HCT116 (cell line): ENCODE results near the gene DNAJB9. TPM values are rescaled to one million over a fixed set of nuclear protein-coding genes. Genes with fewer than 3 reads are reported as not detected.

Experiments
- ATAC-seq: fragments of 200-7000 bp; cut with Tn5 transposase; 2 replicates; pipeline ENCODE4 v1.9.1; 2020; ENCODE audit warnings: mild to moderate bottlenecking, moderate library complexity
- BruUV-seq: library from RNA; stranded (reverse); fragments of 400-500 nt; replicated peaks from 2 replicates; lab custom pipeline; 2021; lab: Mats Ljungman, UMichigan
- CTCF ChIA-PET: fragments of 300-600 bp; sonication (Branson Sonifier 250); formaldehyde crosslinking; loops from one replicate; lab custom pipeline; 2021; ENCODE audit warnings: antibody characterized with exemption; lab: Charles Lee
- POLR2A ChIA-PET: fragments of 300-600, 350-600 bp; sonication (Branson Sonifier 250); formaldehyde crosslinking; loops from one replicate; lab custom pipeline; 2021; ENCODE audit warnings: antibody characterized with exemption; lab: Charles Lee
- RAD21 ChIA-PET, 2 experiments: fragments of 300-600 bp; sonication (Branson Sonifier 250); formaldehyde crosslinking; loops; one replicate each; lab custom pipeline; 2023; ENCODE audit warnings: low total read pairs in 2 of 2; ENCODE audit not compliant: uncharacterized antibody in 2 of 2, unreplicated experiment in 2 of 2, low non-redundant PET in 1 of 2; lab: Charles Lee
- DNase-seq: peaks from one replicate; pipeline ENCODE4 v3.0.0-alpha.2; 2010; ENCODE audit warnings: low read depth, low spot score
- H2AFZ ChIP-seq: fragments of 200-600 bp; shearing (Covaris generic), sonication (generic); 2 replicates; pipeline ENCODE4 v1.6.1; 2017; ENCODE audit warnings: low read depth, mixed run types, mixed read lengths, antibody characterized with exemption, low read length; ENCODE audit not compliant: poor library complexity, severe bottlenecking
- H3K27ac ChIP-seq: 2 replicates; pipeline ENCODE4 v1.5.1; 2012; ENCODE audit warnings: low read depth, low read length
- H3K27me3 ChIP-seq: fragments of 200-600 bp; sonication (generic); 2 replicates; pipeline ENCODE4 v1.6.1; 2016; ENCODE audit warnings: mixed run types, low read length, mixed read lengths; ENCODE audit not compliant: insufficient read depth
- H3K36me3 ChIP-seq, 2 experiments: fragments of 200-500 bp in 1 of 2; fragments of 200-600 bp in 1 of 2; sonication (Bioruptor generic) in 1 of 2; sonication (generic) in 1 of 2; 2 replicates each; pipeline versions ENCODE4 v1.5.1 to v1.6.1; 2014 to 2016; ENCODE audit warnings: low read length in 2 of 2, inconsistent platforms in 1 of 2, mixed read lengths in 1 of 2, mixed run types in 1 of 2; ENCODE audit not compliant: insufficient read depth in 2 of 2, control insufficient read depth in 1 of 2
- H3K4me1 ChIP-seq, 2 experiments: fragments of 200-600 bp in 1 of 2; sonication (generic) in 1 of 2; 2 replicates each; pipeline versions ENCODE4 v1.5.1 to v1.6.1; 2012 to 2017; ENCODE audit warnings: low read length in 2 of 2, inconsistent platforms in 1 of 2, mild to moderate bottlenecking in 1 of 2, mixed read lengths in 1 of 2, mixed run types in 1 of 2, moderate library complexity in 1 of 2; ENCODE audit not compliant: insufficient read depth in 2 of 2, control insufficient read depth in 1 of 2
- H3K4me2 ChIP-seq: fragments of 200-600 bp; sonication (generic); 2 replicates; pipeline ENCODE4 v1.6.1; 2017; ENCODE audit warnings: mixed run types, low read length, mixed read lengths
- H3K4me3 ChIP-seq, 2 experiments: fragments of 200-600 bp in 1 of 2; sonication (generic) in 1 of 2; replicated peaks in 1 of 2; 2 replicates each; pipeline ENCODE4 v1.5.1; 2011 to 2016; ENCODE audit warnings: low read length in 2 of 2, control low read depth in 1 of 2, low read depth in 1 of 2, mild to moderate bottlenecking in 1 of 2, mixed read lengths in 1 of 2, mixed run types in 1 of 2
- H3K79me2 ChIP-seq: fragments of 200-600 bp; sonication (generic); 2 replicates; pipeline ENCODE4 v1.6.1; 2017; ENCODE audit warnings: mild to moderate bottlenecking, mixed run types, low read length, moderate library complexity, mixed read lengths; ENCODE audit not compliant: insufficient read depth
- H3K9ac ChIP-seq: fragments of 200-600 bp; sonication (generic); 2 replicates; pipeline ENCODE4 v1.6.1; 2016; ENCODE audit warnings: low read length, mixed read lengths
- H3K9me2 ChIP-seq: fragments of 200-600 bp; sonication (generic), shearing (Covaris generic); 2 replicates; pipeline ENCODE4 v1.6.1; 2017; ENCODE audit warnings: mixed run types, mild to moderate bottlenecking, moderate library complexity; ENCODE audit not compliant: insufficient read depth
- H3K9me3 ChIP-seq, 2 experiments: fragments of 200-500 bp in 1 of 2; fragments of 200-600 bp in 1 of 2; sonication (Bioruptor generic) in 1 of 2; sonication (generic) in 1 of 2; 2 replicates each; pipeline ENCODE4 v1.6.1; 2014 to 2017; ENCODE audit warnings: low read length in 2 of 2, mixed read lengths in 2 of 2, inconsistent platforms in 1 of 2, low read depth in 1 of 2, mild to moderate bottlenecking in 1 of 2, mixed run types in 1 of 2, moderate library complexity in 1 of 2; ENCODE audit not compliant: control insufficient read depth in 1 of 2, insufficient read depth in 1 of 2
- H4K20me1 ChIP-seq: fragments of 200-600 bp; sonication (generic), shearing (Covaris generic); 2 replicates; pipeline ENCODE4 v1.6.1; 2017; ENCODE audit warnings: mixed run types, mild to moderate bottlenecking, moderate library complexity; ENCODE audit not compliant: insufficient read depth
- ATF3 ChIP-seq: IDR thresholded peaks from 2 replicates; pipeline ENCODE4 v1.6.1; 2012
- CBX3 ChIP-seq: IDR thresholded peaks from 2 replicates; pipeline ENCODE4 v1.6.1; 2012; ENCODE audit warnings: low read depth
- ELF1 ChIP-seq: IDR thresholded peaks from 2 replicates; pipeline ENCODE4 v1.6.1; 2012; ENCODE audit warnings: low read depth, borderline replicate concordance
- FOSL1 ChIP-seq: IDR thresholded peaks from 2 replicates; pipeline ENCODE4 v1.6.1; 2012; ENCODE audit warnings: low read depth
- RAD21 ChIP-seq: IDR thresholded peaks from 2 replicates; pipeline ENCODE4 v1.6.1; 2012; ENCODE audit warnings: low read depth, mild to moderate bottlenecking
- SRF ChIP-seq: IDR thresholded peaks from 2 replicates; pipeline ENCODE4 v1.6.1; 2012; ENCODE audit warnings: low read depth
- TCF7L2 ChIP-seq: IDR thresholded peaks from 2 replicates; pipeline ENCODE4 v1.7.0; 2011; ENCODE audit warnings: borderline replicate concordance, inconsistent platforms; ENCODE audit not compliant: insufficient read depth, insufficient read length; ENCODE audit errors: extremely low read depth
- ZNF274 ChIP-seq: fragments of 200-500 bp; sonication (Bioruptor generic); IDR thresholded peaks from 2 replicates; pipeline ENCODE4 v1.6.1; 2014; ENCODE audit warnings: mild to moderate bottlenecking, low read depth, low read length, inconsistent platforms
- intact Hi-C: fragments of 100-400 bp; cut with micrococcal nuclease; formaldehyde crosslinking; loops from 2 replicates; pipeline ENCODE4 v1.10.0; 2022
- total RNA-seq: library from RNA; stranded (reverse); gene quantifications from one replicate; pipeline ENCODE4 v1.2.1, GENCODE V29; 2021; ENCODE audit not compliant: unreplicated experiment
- TF ChIP-seq, protein P1 (sequence below): IDR thresholded peaks from 2 replicates; pipeline ENCODE4 v1.6.1; 2011; ENCODE audit warnings: mild to moderate bottlenecking, low read length, moderate library complexity; ENCODE audit not compliant: insufficient replicate concordance; ENCODE audit errors: extremely low read depth
- TF ChIP-seq, protein P2 (sequence below), 3 experiments: fragments of 200-600 bp in 1 of 3; sonication (generic) in 1 of 3; IDR thresholded peaks in 2 of 3; conservative IDR thresholded peaks in 1 of 3; 2 replicates each; pipeline ENCODE4 v1.5.1; 2012 to 2017; ENCODE audit warnings: low read depth in 2 of 3, low read length in 2 of 3, antibody characterized with exemption in 1 of 3, borderline replicate concordance in 1 of 3, control low read depth in 1 of 3, mild to moderate bottlenecking in 1 of 3, mixed read lengths in 1 of 3, mixed run types in 1 of 3, moderate library complexity in 1 of 3; ENCODE audit not compliant: insufficient read depth in 1 of 3

DNAJB9 gene
- total RNA-seq, 1 experiment from 2014 or later, result 10.1 TPM

- no peak for DNase-seq
- Histone ChIP-seq H3K79me2 (no peaks in the 10 kb centered on the region), H3K9me2 (no peaks in the 10 kb centered on the region), H3K9me3 (no peaks in the 10 kb centered on the region), H3K9ac (no peak overlapping the region), H3K27me3 (no peaks in the 10 kb centered on the region), H3K4me3 (no peak overlapping the region), H3K4me2 (no peak overlapping the region), H3K36me3 (no peaks in the 10 kb centered on the region), H2AFZ (no peak overlapping the region), H4K20me1 (no peaks in the 10 kb centered on the region), H3K27ac (no peak overlapping the region), H3K4me1 (peaks cover 2 to 12% of the 10 kb centered on the region in 2 experiments; a peak in 3 of 4 replicates)
- intact Hi-C loops, result no loop called here
- POLR2A ChIA-PET, result no interaction called here
- no TSS peak for BruUV-seq
- TF ChIP-seq CBX3 (no peak), ATF3 (no peak)
- ATAC-seq, result no peak
- CTCF ChIA-PET, result no interaction called here
- RAD21 ChIA-PET, result no interaction called here
Measured at GRCh38 chr7:108604307-108605077, 34.8 kb downstream of the DNAJB9 start.

DNA sequence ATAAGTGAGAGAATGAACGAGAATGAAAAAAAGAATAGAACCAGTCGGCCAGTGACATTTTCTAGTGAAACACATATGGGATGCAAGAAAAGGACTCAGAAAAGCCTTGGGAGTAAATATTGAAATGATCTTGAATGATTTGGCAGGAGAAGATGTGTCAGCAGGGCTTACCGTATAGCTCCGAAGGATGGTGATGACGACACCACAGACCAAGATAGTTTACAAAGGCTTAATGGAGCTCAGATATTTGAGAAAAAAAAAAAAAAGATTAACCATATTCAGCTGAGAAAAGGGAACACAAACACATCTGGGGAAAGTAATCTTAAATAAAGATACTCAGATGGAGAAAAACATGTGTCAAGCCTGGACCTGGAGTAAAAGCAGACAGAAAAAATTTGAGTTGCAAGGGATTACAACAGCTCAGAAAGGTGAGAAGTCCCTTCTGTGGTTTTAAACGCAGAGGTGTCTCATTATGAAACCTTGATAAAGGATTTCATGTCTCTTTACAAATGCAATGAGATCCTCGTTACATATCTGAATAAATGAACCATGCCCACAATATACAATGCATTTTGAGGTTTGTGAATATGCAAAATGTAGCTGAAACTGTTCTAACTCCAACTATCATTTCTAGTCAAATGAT lies 36.0 kb downstream of the DNAJB9 start:
- DNase-seq, result no peak
- H3K4me1 ChIP-seq, result peaks cover 2 to 12% of the 10 kb centered on the region in 2 experiments; a peak in 3 of 4 replicates
- POLR2A ChIA-PET, result no interaction called here
- intact Hi-C loops, result no loop called here
- no peak overlapping the region for H3K27ac ChIP-seq
- no peaks in the 10 kb centered on the region for H3K36me3 ChIP-seq
- no peaks in the 10 kb centered on the region for H3K27me3 ChIP-seq
- BruUV-seq, result no TSS peak
- no peak overlapping the region for H3K4me3 ChIP-seq
- RAD21 ChIA-PET, result no interaction called here
- H3K79me2 ChIP-seq, result no peaks in the 10 kb centered on the region
- H3K4me2 ChIP-seq, result no peak overlapping the region
- H2AFZ ChIP-seq, result no peak overlapping the region
- H3K9me3 ChIP-seq, result no peaks in the 10 kb centered on the region
- ATAC-seq, result no peak
- TF ChIP-seq ELF1 (no peak), FOSL1 (no peak), ATF3 (no peak), ZNF274 (no peak), TCF7L2 (no peak), RAD21 (no peak), SRF (no peak)
- TF ChIP-seq, protein P1, sequence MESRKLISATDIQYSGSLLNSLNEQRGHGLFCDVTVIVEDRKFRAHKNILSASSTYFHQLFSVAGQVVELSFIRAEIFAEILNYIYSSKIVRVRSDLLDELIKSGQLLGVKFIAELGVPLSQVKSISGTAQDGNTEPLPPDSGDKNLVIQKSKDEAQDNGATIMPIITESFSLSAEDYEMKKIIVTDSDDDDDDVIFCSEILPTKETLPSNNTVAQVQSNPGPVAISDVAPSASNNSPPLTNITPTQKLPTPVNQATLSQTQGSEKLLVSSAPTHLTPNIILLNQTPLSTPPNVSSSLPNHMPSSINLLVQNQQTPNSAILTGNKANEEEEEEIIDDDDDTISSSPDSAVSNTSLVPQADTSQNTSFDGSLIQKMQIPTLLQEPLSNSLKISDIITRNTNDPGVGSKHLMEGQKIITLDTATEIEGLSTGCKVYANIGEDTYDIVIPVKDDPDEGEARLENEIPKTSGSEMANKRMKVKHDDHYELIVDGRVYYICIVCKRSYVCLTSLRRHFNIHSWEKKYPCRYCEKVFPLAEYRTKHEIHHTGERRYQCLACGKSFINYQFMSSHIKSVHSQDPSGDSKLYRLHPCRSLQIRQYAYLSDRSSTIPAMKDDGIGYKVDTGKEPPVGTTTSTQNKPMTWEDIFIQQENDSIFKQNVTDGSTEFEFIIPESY, result no peak
- TF ChIP-seq, protein P2, sequence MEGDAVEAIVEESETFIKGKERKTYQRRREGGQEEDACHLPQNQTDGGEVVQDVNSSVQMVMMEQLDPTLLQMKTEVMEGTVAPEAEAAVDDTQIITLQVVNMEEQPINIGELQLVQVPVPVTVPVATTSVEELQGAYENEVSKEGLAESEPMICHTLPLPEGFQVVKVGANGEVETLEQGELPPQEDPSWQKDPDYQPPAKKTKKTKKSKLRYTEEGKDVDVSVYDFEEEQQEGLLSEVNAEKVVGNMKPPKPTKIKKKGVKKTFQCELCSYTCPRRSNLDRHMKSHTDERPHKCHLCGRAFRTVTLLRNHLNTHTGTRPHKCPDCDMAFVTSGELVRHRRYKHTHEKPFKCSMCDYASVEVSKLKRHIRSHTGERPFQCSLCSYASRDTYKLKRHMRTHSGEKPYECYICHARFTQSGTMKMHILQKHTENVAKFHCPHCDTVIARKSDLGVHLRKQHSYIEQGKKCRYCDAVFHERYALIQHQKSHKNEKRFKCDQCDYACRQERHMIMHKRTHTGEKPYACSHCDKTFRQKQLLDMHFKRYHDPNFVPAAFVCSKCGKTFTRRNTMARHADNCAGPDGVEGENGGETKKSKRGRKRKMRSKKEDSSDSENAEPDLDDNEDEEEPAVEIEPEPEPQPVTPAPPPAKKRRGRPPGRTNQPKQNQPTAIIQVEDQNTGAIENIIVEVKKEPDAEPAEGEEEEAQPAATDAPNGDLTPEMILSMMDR (IDR thresholded peaks at IDR 0.05 in 2 of 3, conservative IDR thresholded peaks at IDR 0.05 in 1 of 3; ENCODE audit: borderline replicate concordance in 1 of 3, insufficient read depth in 1 of 3, low read depth in 2 of 3, low read length in 2 of 3), result no peak
- no peaks in the 10 kb centered on the region for H3K9me2 ChIP-seq
- no peak overlapping the region for H3K9ac ChIP-seq
- CTCF ChIA-PET, result no interaction called here
- no peaks in the 10 kb centered on the region for H4K20me1 ChIP-seq
